ENCODE measurements around the gene TMCC3.
"Not testable (repeated sequence)": the region's sequence is repeated elsewhere in the genome, so short reads cannot be mapped to it uniquely, and the experiment has no call there.

Gene TMCC3

DNA sequence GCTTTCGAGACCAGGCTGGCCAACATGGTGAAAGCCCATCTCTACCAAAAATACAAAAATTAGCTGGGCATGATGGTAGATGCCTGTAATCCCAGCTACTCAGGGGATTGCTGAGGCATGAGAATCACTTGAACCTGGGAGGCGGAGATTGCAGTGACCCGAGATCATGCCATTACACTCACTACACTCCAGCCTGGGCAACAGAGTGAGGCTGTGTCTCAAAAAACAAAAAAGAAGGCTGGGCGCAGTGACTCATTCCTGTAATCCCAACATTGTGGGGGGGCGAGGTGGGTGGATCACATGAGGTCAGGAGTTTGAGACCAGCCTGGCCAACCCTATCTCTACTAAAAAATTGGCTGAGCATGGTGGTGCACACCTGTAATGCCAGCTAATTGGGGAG lies 49.0 kb downstream of the TMCC3 start:
- not testable (repeated sequence) for H3K27ac ChIP-seq (ENCODE audit: low read depth, low read length); H3K9me3 ChIP-seq (ENCODE audit: control insufficient read depth, insufficient read depth, low read length); H3K4me3 ChIP-seq (ENCODE audit: low read depth, low read length); H3K4me1 ChIP-seq (ENCODE audit: control insufficient read depth, insufficient read depth, low read length); H3K27me3 ChIP-seq (ENCODE audit: control insufficient read depth, insufficient read depth, low read length); H3K36me3 ChIP-seq (ENCODE audit: control insufficient read depth, insufficient read depth, low read length); H3K9ac ChIP-seq (ENCODE audit: low read depth, low read length)

DNA sequence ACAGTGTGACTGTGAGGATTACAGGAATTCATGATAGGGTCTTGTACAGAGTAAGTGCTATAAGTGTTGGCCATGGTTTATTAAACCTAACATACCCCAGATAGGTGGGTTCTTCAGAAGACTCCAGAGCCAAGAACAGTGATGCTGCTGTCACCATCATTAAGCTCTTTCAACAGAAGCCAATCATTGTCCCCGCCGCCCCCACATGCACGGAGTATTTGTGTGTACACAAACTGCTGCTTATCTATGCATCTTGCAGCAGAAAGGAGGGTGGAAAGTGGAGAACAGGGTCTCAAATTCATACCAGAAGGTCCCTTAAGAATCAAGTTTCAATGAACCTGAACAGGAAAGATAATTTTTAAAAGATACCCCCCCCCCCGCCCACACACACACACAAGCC lies 51.2 kb downstream of the TMCC3 start:
- Histone ChIP-seq H3K27ac (ENCODE audit: low read depth, low read length) (no peak overlapping the region), H3K9ac (ENCODE audit: low read depth, low read length) (no peak overlapping the region), H3K36me3 (ENCODE audit: control insufficient read depth, insufficient read depth, low read length) (no peaks in the 10 kb centered on the region), H3K27me3 (ENCODE audit: control insufficient read depth, insufficient read depth, low read length) (no peaks in the 10 kb centered on the region), H3K9me3 (ENCODE audit: control insufficient read depth, insufficient read depth, low read length) (no peaks in the 10 kb centered on the region), H3K4me1 (ENCODE audit: control insufficient read depth, insufficient read depth, low read length) (no peaks in the 10 kb centered on the region), H3K4me3 (ENCODE audit: low read depth, low read length) (no peak overlapping the region)

DNA sequence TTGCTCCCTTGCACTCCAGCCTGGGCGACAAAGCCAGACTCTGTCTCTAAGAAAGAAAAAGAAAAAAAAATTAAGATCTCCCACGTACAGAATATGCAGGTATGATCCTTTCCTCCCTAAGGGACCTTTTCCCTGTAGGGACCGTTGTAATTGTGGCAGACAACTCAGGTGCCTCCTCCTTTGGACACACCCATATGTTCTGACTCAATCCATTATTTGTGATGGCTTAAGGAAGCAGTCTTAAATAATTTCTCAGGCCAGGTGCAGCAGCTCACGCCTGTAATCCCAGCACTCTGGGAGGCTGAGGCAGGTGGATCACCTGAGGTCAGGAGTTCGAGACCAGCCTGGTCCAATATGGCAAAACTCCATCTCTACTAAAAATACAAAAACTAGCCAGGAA lies 53.1 kb downstream of the TMCC3 start:
- no peaks in the 10 kb centered on the region; the same call in 1 of the 2 replicates for H3K4me1 ChIP-seq (ENCODE audit: control insufficient read depth, insufficient read depth, low read length)
- no peaks in the 10 kb centered on the region for H3K36me3 ChIP-seq (ENCODE audit: control insufficient read depth, insufficient read depth, low read length)
- H3K4me3 ChIP-seq (ENCODE audit: low read depth, low read length) = no peak overlapping the region
- H3K27me3 ChIP-seq (ENCODE audit: control insufficient read depth, insufficient read depth, low read length) = no peaks in the 10 kb centered on the region
- H3K9ac ChIP-seq (ENCODE audit: low read depth, low read length) = no peak overlapping the region
- H3K27ac ChIP-seq (ENCODE audit: low read depth, low read length) = no peak overlapping the region
- no peaks in the 10 kb centered on the region for H3K9me3 ChIP-seq (ENCODE audit: control insufficient read depth, insufficient read depth, low read length)

DNA sequence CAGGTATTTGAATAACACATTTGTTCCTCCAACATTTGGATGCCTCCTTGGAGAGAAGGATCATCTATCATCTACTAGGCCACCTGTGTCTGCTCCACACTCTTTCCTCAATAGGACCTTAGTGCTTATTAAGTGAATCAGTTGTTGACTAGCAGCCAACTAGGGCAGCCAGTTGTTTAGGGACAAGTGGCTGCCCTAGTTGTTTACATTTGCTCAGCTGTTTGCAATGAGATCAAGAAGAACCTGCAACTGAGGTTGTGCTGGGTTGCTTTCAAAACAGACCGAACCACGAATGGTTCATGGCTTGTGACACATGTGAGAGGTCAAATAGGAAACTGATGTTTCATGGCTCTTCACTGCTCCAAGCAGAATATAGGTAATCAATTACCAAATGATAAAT lies 53.8 kb downstream of the TMCC3 start:
- no peaks in the 10 kb centered on the region for H3K36me3 ChIP-seq (ENCODE audit: control insufficient read depth, insufficient read depth, low read length)
- H3K27me3 ChIP-seq (ENCODE audit: control insufficient read depth, insufficient read depth, low read length) = no peaks in the 10 kb centered on the region
- H3K4me3 ChIP-seq (ENCODE audit: low read depth, low read length) = no peak overlapping the region
- no peak overlapping the region for H3K27ac ChIP-seq (ENCODE audit: low read depth, low read length)
- H3K9me3 ChIP-seq (ENCODE audit: control insufficient read depth, insufficient read depth, low read length) = no peaks in the 10 kb centered on the region
- H3K4me1 ChIP-seq (ENCODE audit: control insufficient read depth, insufficient read depth, low read length) = no peaks in the 10 kb centered on the region; the same call in 1 of the 2 replicates
- H3K9ac ChIP-seq (ENCODE audit: low read depth, low read length) = no peak overlapping the region

DNA sequence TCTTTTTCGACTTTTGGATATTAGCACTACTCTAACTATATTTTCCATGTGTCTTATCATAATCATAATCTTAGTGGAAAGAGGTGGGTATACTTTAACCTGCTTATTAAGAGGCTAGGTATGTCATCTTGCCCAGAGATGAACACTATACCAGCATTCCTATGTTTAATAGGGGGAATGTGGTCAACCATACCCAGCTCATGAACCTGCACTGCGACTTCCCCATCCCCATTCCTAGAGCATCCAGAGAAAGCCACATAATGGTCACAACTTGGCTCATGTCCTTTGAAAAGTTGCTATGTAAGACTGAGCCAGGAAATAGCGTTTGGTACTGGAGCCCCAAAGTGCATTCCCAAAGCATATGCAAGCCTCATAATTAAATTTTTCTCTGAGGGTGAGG lies 55.2 kb downstream of the TMCC3 start:
- Histone ChIP-seq H3K27me3 (ENCODE audit: control insufficient read depth, insufficient read depth, low read length) (no peaks in the 10 kb centered on the region), H3K36me3 (ENCODE audit: control insufficient read depth, insufficient read depth, low read length) (no peaks in the 10 kb centered on the region), H3K4me1 (ENCODE audit: control insufficient read depth, insufficient read depth, low read length) (peaks cover 9% of the 10 kb centered on the region), H3K27ac (ENCODE audit: low read depth, low read length) (no peak overlapping the region), H3K9me3 (ENCODE audit: control insufficient read depth, insufficient read depth, low read length) (no peaks in the 10 kb centered on the region), H3K4me3 (ENCODE audit: low read depth, low read length) (no peak overlapping the region), H3K9ac (ENCODE audit: low read depth, low read length) (no peak overlapping the region)

DNA sequence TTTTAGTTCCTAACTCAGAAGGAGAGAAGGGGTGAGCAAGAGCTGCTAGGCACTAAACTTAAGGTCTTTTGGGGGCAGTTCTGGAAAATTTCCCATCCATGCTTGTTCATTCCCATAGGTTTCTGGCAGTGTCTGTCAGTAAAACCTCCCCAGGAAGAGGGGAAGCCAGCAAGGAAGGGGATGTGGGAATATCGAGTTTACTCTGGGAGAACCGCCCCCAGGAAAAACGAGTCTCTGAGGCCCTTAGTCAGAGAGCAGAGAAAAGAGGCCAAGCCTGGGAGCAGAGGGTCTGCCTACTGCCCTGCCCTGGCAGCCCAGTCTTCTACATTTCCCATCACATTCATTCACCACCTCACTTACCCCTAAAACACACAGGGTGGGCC lies 55.9 kb downstream of the TMCC3 start:
- H3K4me1 ChIP-seq (ENCODE audit: control insufficient read depth, insufficient read depth, low read length) = peaks cover 9% of the 10 kb centered on the region
- H3K9ac ChIP-seq (ENCODE audit: low read depth, low read length) = no peak overlapping the region
- H3K9me3 ChIP-seq (ENCODE audit: control insufficient read depth, insufficient read depth, low read length) = no peaks in the 10 kb centered on the region
- H3K27me3 ChIP-seq (ENCODE audit: control insufficient read depth, insufficient read depth, low read length) = no peaks in the 10 kb centered on the region
- no peak overlapping the region for H3K27ac ChIP-seq (ENCODE audit: low read depth, low read length)
- H3K36me3 ChIP-seq (ENCODE audit: control insufficient read depth, insufficient read depth, low read length) = no peaks in the 10 kb centered on the region
- no peak overlapping the region for H3K4me3 ChIP-seq (ENCODE audit: low read depth, low read length)

DNA sequence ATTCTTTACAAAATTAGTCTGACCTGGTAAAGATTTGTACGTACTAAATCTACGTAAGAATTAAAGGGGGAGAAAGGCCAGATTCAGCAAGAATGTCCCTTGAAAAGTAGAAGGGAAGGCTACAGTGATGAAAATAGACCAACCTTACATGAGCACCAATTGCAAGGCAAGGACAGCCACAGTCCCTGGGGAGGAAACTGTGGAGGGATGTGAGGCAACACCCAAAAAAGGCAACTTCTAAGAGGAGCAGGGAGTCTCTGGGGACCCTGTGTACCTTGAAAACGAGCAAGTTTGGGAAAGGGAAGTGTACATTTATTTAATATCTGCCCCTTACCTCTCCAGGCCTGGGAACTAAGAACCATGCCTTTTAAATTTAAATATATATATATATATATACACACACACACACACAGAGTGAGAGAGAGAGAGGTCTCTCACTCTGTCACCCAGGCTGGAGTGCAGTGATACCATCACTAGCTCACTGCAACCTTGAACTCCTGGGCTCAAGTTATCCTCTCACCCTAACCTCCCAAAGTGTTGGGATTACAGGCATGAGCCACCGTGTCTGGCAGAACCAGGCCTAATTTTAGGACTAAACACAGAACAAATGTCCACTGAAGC lies 56.4 kb downstream of the TMCC3 start:
- Histone ChIP-seq H3K27me3 (ENCODE audit: control insufficient read depth, insufficient read depth, low read length) (no peaks in the 10 kb centered on the region), H3K4me1 (ENCODE audit: control insufficient read depth, insufficient read depth, low read length) (peaks cover 9% of the 10 kb centered on the region), H3K27ac (ENCODE audit: low read depth, low read length) (no peak overlapping the region), H3K36me3 (ENCODE audit: control insufficient read depth, insufficient read depth, low read length) (no peaks in the 10 kb centered on the region), H3K4me3 (ENCODE audit: low read depth, low read length) (no peak overlapping the region), H3K9me3 (ENCODE audit: control insufficient read depth, insufficient read depth, low read length) (no peaks in the 10 kb centered on the region), H3K9ac (ENCODE audit: low read depth, low read length) (no peak overlapping the region)

DNA sequence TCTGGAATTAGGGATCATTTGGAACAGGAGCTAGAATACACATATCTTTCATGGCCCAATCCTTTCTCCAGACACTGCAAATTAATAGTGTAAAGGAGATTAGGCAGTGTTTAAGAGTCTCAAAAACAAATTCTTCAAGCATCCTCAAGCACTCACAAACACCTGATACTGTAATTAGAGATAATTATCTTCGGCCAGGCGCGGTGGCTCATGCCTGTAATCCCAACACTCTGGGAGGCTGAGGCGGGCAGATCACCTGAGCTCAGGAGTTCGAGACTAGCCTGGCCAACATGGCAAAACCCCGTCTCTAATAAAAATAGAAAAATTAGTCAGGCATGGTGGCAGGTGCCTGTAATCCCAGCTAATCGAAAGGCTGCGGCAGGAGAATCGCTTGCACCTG lies 57.6 kb downstream of the TMCC3 start:
- H3K27me3 ChIP-seq (ENCODE audit: control insufficient read depth, insufficient read depth, low read length); H3K9me3 ChIP-seq (ENCODE audit: control insufficient read depth, insufficient read depth, low read length); H3K4me1 ChIP-seq (ENCODE audit: control insufficient read depth, insufficient read depth, low read length); H3K4me3 ChIP-seq (ENCODE audit: low read depth, low read length); H3K36me3 ChIP-seq (ENCODE audit: control insufficient read depth, insufficient read depth, low read length); H3K9ac ChIP-seq (ENCODE audit: low read depth, low read length); H3K27ac ChIP-seq (ENCODE audit: low read depth, low read length): not testable (repeated sequence)

DNA sequence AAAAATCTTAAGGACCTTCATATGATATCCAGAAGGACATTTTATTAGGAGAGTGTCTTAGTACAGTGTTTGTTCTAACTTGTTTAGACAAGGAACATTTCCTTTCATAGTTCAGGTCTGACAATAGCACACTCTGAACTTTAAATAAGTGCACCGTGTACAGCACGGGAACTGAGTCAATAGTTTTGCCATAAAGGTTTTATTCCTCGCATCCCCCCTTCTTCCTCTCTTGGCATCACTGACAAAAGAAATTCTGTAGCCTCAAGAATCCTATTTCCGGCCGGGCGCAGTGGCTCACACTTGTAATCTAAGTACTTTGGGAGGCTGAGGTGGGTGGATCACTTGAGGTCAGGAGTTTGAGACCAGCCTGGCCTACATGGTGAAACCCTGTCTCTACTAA lies 58.3 kb downstream of the TMCC3 start:
- Histone ChIP-seq H3K36me3 (ENCODE audit: control insufficient read depth, insufficient read depth, low read length) (no peaks in the 10 kb centered on the region), H3K4me3 (ENCODE audit: low read depth, low read length) (no peak overlapping the region), H3K27me3 (ENCODE audit: control insufficient read depth, insufficient read depth, low read length) (no peaks in the 10 kb centered on the region), H3K9ac (ENCODE audit: low read depth, low read length) (no peak overlapping the region), H3K4me1 (ENCODE audit: control insufficient read depth, insufficient read depth, low read length) (peaks cover 9% of the 10 kb centered on the region), H3K9me3 (ENCODE audit: control insufficient read depth, insufficient read depth, low read length) (no peaks in the 10 kb centered on the region), H3K27ac (ENCODE audit: low read depth, low read length) (no peak overlapping the region)

DNA sequence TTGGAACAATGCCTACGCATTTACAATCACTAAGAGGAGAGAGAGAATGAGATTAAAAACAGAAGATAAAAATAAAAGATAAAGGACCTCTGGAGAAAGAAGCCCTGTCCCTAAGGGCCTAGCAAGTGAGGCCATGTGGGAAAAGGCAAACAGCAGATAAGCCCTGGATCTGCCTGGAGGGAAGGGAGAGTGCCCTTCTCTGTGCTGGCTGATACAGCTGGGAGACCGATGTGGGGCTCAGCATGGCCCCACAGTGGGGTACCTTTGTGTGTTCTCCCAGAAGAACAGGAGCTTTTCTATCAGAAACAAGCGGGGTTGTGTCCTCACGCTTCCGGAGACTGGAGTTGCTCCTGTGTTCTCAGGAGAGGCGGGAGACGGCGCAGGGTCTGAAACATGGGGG lies 59.9 kb downstream of the TMCC3 start:
- Histone ChIP-seq H3K27ac (ENCODE audit: low read depth, low read length) (no peak overlapping the region), H3K36me3 (ENCODE audit: control insufficient read depth, insufficient read depth, low read length) (no peaks in the 10 kb centered on the region), H3K4me1 (ENCODE audit: control insufficient read depth, insufficient read depth, low read length) (peaks cover 9% of the 10 kb centered on the region), H3K4me3 (ENCODE audit: low read depth, low read length) (no peak overlapping the region), H3K9ac (ENCODE audit: low read depth, low read length) (no peak overlapping the region), H3K9me3 (ENCODE audit: control insufficient read depth, insufficient read depth, low read length) (no peaks in the 10 kb centered on the region), H3K27me3 (ENCODE audit: control insufficient read depth, insufficient read depth, low read length) (no peaks in the 10 kb centered on the region)

DNA sequence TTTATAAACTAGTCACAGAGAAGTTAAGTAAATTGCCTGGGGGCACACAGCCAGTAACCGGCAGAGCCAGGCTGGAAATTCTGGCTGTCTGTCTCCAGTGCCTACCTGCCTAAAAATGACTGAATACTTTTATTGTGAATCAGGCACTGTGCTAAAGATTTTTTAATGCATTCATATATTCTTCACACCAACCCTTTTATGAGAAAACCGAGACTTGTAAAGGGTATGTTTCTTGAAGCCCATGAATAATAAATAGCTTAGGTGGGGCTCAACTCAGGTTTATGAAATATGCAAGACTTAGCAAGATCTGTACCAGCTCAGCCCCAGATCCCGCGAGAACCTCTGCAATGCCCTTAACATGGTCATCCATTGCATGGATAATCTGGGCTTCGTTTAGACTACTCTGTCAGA lies 60.8 kb downstream of the TMCC3 start:
- Histone ChIP-seq H3K27ac (ENCODE audit: low read depth, low read length) (no peak overlapping the region), H3K27me3 (ENCODE audit: control insufficient read depth, insufficient read depth, low read length) (no peaks in the 10 kb centered on the region), H3K4me1 (ENCODE audit: control insufficient read depth, insufficient read depth, low read length) (peaks cover 9% of the 10 kb centered on the region), H3K4me3 (ENCODE audit: low read depth, low read length) (no peak overlapping the region), H3K36me3 (ENCODE audit: control insufficient read depth, insufficient read depth, low read length) (no peaks in the 10 kb centered on the region), H3K9ac (ENCODE audit: low read depth, low read length) (no peak overlapping the region), H3K9me3 (ENCODE audit: control insufficient read depth, insufficient read depth, low read length) (no peaks in the 10 kb centered on the region)

DNA sequence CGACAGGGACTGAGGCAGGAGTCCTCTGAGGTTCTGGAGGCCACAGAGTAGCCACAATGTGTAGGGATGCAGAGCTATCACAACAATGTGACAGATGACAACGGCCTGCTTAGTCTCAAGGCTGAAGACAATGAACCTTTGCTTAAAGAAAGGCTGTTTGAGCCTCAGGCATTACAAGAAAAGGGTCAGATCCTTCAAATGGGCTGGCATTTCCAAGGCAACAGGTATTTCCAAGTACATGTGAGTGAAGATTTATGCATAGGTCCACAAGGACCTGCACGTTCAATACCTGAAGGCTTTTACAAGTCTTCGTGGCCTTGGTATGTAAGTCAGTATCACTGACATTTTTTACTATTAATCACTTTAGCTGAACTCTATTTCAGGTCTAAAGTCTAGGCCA lies 62.0 kb downstream of the TMCC3 start:
- Histone ChIP-seq H3K27ac (ENCODE audit: low read depth, low read length) (no peak overlapping the region), H3K4me3 (ENCODE audit: low read depth, low read length) (no peak overlapping the region), H3K9ac (ENCODE audit: low read depth, low read length) (no peak overlapping the region; the same call in 1 of the 2 replicates), H3K9me3 (ENCODE audit: control insufficient read depth, insufficient read depth, low read length) (no peaks in the 10 kb centered on the region), H3K27me3 (ENCODE audit: control insufficient read depth, insufficient read depth, low read length) (no peaks in the 10 kb centered on the region), H3K4me1 (ENCODE audit: control insufficient read depth, insufficient read depth, low read length) (peaks cover 9% of the 10 kb centered on the region), H3K36me3 (ENCODE audit: control insufficient read depth, insufficient read depth, low read length) (no peaks in the 10 kb centered on the region)
